ENCODE measurements around the gene PTPN21. TPM values are rescaled to one million over a fixed set of nuclear protein-coding genes. Genes with fewer than 3 reads are reported as not detected.

PTPN21 gene
- total and polyA plus RNA-seq, 2 donors (not counting 3 experiments of a cell fraction or from before 2014, with no cell fraction given): 9.2 to 16.1 TPM

GRCh38 chr14:88519907-88520306 lies 34.9 kb downstream of the PTPN21 start:
- CTCF ChIA-PET: no interaction called here
- Histone ChIP-seq H3K79me2 (ENCODE audit: control insufficient read depth, insufficient read depth, low read length) (peaks cover 14% of the 10 kb centered on the region), H3K27ac (ENCODE audit: insufficient read depth, low read depth, low read length) (no peak overlapping the region), H3K4me2 (ENCODE audit: insufficient read depth, low read length) (no peak overlapping the region), H3K9ac (replicated peaks; ENCODE audit: extremely low read depth, insufficient read depth, low read length) (no peak overlapping the region), H3K4me1 (ENCODE audit: control insufficient read depth, extremely low read depth, insufficient read depth, low read length) (no peaks in the 10 kb centered on the region), H3K4me3 (replicated peaks in 1 of 3; ENCODE audit: insufficient read depth in 1 of 3, low read depth in 1 of 3, low read length in 3 of 3) (no peak overlapping the region), H3K27me3 (ENCODE audit: control insufficient read depth in 2 of 2, insufficient read depth in 2 of 2, low read length in 2 of 2) (no peaks in the 10 kb centered on the region), H3K9me3 (replicated peaks; ENCODE audit: control insufficient read depth, insufficient read depth, low read length) (no peaks in the 10 kb centered on the region), H2AFZ (ENCODE audit: low read depth, low read length) (no peak overlapping the region), H4K20me1 (replicated peaks; ENCODE audit: control insufficient read depth, extremely low read depth, insufficient read depth, low read length) (no peaks in the 10 kb centered on the region), H3K9me1 (replicated peaks; ENCODE audit: control insufficient read depth, extremely low read depth, insufficient read depth, low read length) (peaks cover 2% of the 10 kb centered on the region), H3K36me3 (ENCODE audit: control insufficient read depth in 2 of 2, extremely low read depth in 1 of 2, insufficient read depth in 2 of 2, low read length in 2 of 2) (peaks cover 0 to 4% of the 10 kb centered on the region in 2 experiments)
- BruUV-seq (replicated peaks): no TSS peak
- POLR2A ChIA-PET: no interaction called here
- dilution Hi-C loops (cut with MboI; ENCODE audit: extremely low pct_ligation_motif_present, low sequenced_read_pairs): no loop called here
- DNase-seq (ENCODE audit: low read depth, low spot score) (no peak), FAIRE-seq (no peak)
- no peak for TF ChIP-seq MAX (IDR thresholded peaks at IDR 0.05; ENCODE audit: insufficient read depth, insufficient read length)
- TF ChIP-seq POLR2A (IDR thresholded peaks at IDR 0.05; ENCODE audit: low read depth, low read length): no peak
- TF ChIP-seq GATA2 (IDR thresholded peaks at IDR 0.05; ENCODE audit: insufficient read depth, insufficient read length, low read depth, low read length): no peak
- TF ChIP-seq FOS (IDR thresholded peaks at IDR 0.05; ENCODE audit: borderline replicate concordance, insufficient read depth, low read length): no peak
- TF ChIP-seq, protein P1, sequence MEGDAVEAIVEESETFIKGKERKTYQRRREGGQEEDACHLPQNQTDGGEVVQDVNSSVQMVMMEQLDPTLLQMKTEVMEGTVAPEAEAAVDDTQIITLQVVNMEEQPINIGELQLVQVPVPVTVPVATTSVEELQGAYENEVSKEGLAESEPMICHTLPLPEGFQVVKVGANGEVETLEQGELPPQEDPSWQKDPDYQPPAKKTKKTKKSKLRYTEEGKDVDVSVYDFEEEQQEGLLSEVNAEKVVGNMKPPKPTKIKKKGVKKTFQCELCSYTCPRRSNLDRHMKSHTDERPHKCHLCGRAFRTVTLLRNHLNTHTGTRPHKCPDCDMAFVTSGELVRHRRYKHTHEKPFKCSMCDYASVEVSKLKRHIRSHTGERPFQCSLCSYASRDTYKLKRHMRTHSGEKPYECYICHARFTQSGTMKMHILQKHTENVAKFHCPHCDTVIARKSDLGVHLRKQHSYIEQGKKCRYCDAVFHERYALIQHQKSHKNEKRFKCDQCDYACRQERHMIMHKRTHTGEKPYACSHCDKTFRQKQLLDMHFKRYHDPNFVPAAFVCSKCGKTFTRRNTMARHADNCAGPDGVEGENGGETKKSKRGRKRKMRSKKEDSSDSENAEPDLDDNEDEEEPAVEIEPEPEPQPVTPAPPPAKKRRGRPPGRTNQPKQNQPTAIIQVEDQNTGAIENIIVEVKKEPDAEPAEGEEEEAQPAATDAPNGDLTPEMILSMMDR (IDR thresholded peaks at IDR 0.05; ENCODE audit: extremely low read depth in 1 of 2, insufficient read depth in 1 of 2, low read depth in 1 of 2, low read length in 2 of 2): no peak
- intact Hi-C loops (cut with micrococcal nuclease): no loop called here

All from endothelial cell of umbilical vein (primary cell).